CD14-positive monocyte (primary cell): ENCODE results near the gene HNRNPH2. TPM values are rescaled to one million over a fixed set of nuclear protein-coding genes. Genes with fewer than 3 reads are reported as not detected.

Experiments
- DNase-seq, 3 donors: peaks; one replicate each; pipeline ENCODE4 v3.0.0-alpha.2; 2011 to 2022
- H2AFZ ChIP-seq: 2 replicates; pipeline ENCODE4 v1.6.0; 2012; ENCODE audit warnings: mild to moderate bottlenecking, low read depth, low read length, inconsistent platforms; ENCODE audit not compliant: insufficient read depth, poor library complexity, severe bottlenecking
- H3K27ac ChIP-seq, 2 donors: 1 replicate in 1 of 2; 2 replicates in 1 of 2; pipeline ENCODE4 v1.5.1; 2012 to 2013; ENCODE audit warnings: low read length in 2 of 2, control low read depth in 1 of 2, inconsistent platforms in 1 of 2, low read depth in 1 of 2, mild to moderate bottlenecking in 1 of 2
- H3K27me3 ChIP-seq, 2 donors: one replicate each; pipeline versions ENCODE4 v1.6.0 to v1.6.1; 2011 to 2013; ENCODE audit warnings: low read length in 2 of 2; ENCODE audit not compliant: control insufficient read depth in 2 of 2, insufficient read depth in 2 of 2
- H3K36me3 ChIP-seq, 2 donors: replicated peaks in 1 of 2; 1 replicate in 1 of 2; 2 replicates in 1 of 2; pipeline versions ENCODE4 v1.5.1 to v1.6.1; 2012 to 2013; ENCODE audit warnings: low read length in 2 of 2, control low read depth in 1 of 2, inconsistent platforms in 1 of 2, mild to moderate bottlenecking in 1 of 2; ENCODE audit not compliant: insufficient read depth in 2 of 2, control insufficient read depth in 1 of 2
- H3K4me1 ChIP-seq, 2 donors: 1 replicate in 1 of 2; 2 replicates in 1 of 2; pipeline versions ENCODE4 v1.5.1 to v1.6.1; 2012 to 2013; ENCODE audit warnings: low read length in 2 of 2, control low read depth in 1 of 2, inconsistent platforms in 1 of 2, mild to moderate bottlenecking in 1 of 2, moderate library complexity in 1 of 2; ENCODE audit not compliant: insufficient read depth in 2 of 2, control insufficient read depth in 1 of 2
- H3K4me2 ChIP-seq: replicated peaks from 2 replicates; pipeline ENCODE3; 2012; ENCODE audit warnings: low read length, moderate library complexity, mild to moderate bottlenecking; ENCODE audit not compliant: poor library complexity, severe bottlenecking; ENCODE audit errors: extremely low read depth
- H3K4me3 ChIP-seq, 3 experiments: fragments of 200-600 bp in 1 of 3; sonication (generic) in 1 of 3; replicated peaks in 1 of 3; 1 replicate in 2 of 3; 2 replicates in 1 of 3; pipeline ENCODE4 v1.5.1; 2011 to 2013; ENCODE audit warnings: low read length in 3 of 3, mild to moderate bottlenecking in 3 of 3, control low read depth in 2 of 3, low read depth in 2 of 3, inconsistent platforms in 1 of 3, moderate library complexity in 1 of 3
- H3K79me2 ChIP-seq: 2 replicates; pipeline ENCODE4 v1.6.0; 2012; ENCODE audit warnings: mild to moderate bottlenecking, control low read depth, inconsistent platforms, low read length, moderate library complexity; ENCODE audit not compliant: insufficient read depth
- H3K9ac ChIP-seq: 2 replicates; pipeline ENCODE4 v1.6.0; 2017; ENCODE audit warnings: low read length, mild to moderate bottlenecking; ENCODE audit not compliant: insufficient read depth, poor library complexity, severe bottlenecking
- H3K9me3 ChIP-seq, 2 donors: replicated peaks in 1 of 2; 1 replicate in 1 of 2; 2 replicates in 1 of 2; pipeline versions ENCODE4 v1.5.1 to v1.6.1; 2012 to 2013; ENCODE audit warnings: low read length in 2 of 2, control low read depth in 1 of 2; ENCODE audit not compliant: control insufficient read depth in 1 of 2, insufficient read depth in 1 of 2
- H4K20me1 ChIP-seq: 2 replicates; pipeline ENCODE4 v1.6.0; 2012; ENCODE audit warnings: mild to moderate bottlenecking, low read length, control low read depth, moderate library complexity; ENCODE audit not compliant: insufficient read depth
- H3K27ac Mint-ChIP-seq, 7 donors: one replicate each; pipeline ENCODE4 v1.8.0; 2020; ENCODE audit warnings: mild to moderate bottlenecking in 7 of 7, mixed read lengths in 7 of 7, moderate library complexity in 6 of 7, inconsistent platforms in 2 of 7
- H3K27me3 Mint-ChIP-seq, 3 donors: one replicate each; pipeline ENCODE4 v1.8.0; 2021 to 2022; ENCODE audit warnings: low read depth in 3 of 3, mild to moderate bottlenecking in 3 of 3, mixed read lengths in 3 of 3, moderate library complexity in 3 of 3, inconsistent platforms in 1 of 3
- H3K36me3 Mint-ChIP-seq, 2 donors: one replicate each; pipeline ENCODE4 v1.8.0; 2020; ENCODE audit warnings: mixed read lengths in 2 of 2, inconsistent platforms in 1 of 2, mild to moderate bottlenecking in 1 of 2
- H3K4me1 Mint-ChIP-seq: one replicate; pipeline ENCODE4 v1.8.0; 2020; ENCODE audit warnings: mild to moderate bottlenecking, mixed read lengths
- H3K4me3 Mint-ChIP-seq, 2 donors: one replicate each; pipeline ENCODE4 v1.8.0; 2020; ENCODE audit warnings: mild to moderate bottlenecking in 2 of 2, mixed read lengths in 2 of 2, moderate library complexity in 1 of 2
- H3K9me3 Mint-ChIP-seq, 7 donors: one replicate each; pipeline ENCODE4 v1.8.0; 2020 to 2022; ENCODE audit warnings: mixed read lengths in 7 of 7, mild to moderate bottlenecking in 6 of 7, moderate library complexity in 6 of 7, inconsistent platforms in 2 of 7
- WGBS: methylation state at CpG from one replicate; pipeline ENCODE4 v1.1.5; 2013; ENCODE audit warnings: missing lambda C conversion rate; ENCODE audit not compliant: insufficient coverage; 5-methylcytosine and 5-hydroxymethylcytosine counted together
- intact Hi-C, 2 donors: fragments of 100-400 bp; cut with micrococcal nuclease; formaldehyde crosslinking; loops; one replicate each; pipeline versions ENCODE4 v1.15.0 to v1.15.1; 2023
- polyA plus RNA-seq, 3 donors: library from polyadenylated mRNA; depleted of rRNA in 1 of 3; unstranded in 2 of 3; stranded (reverse) in 1 of 3; fragments of 300-500 nt in 2 of 3; fragments of >200 nt in 1 of 3; fragmentation: Illumina TruSeq in 2 of 3; gene quantifications; 1 replicate in 2 of 3; 2 replicates in 1 of 3; pipeline ENCODE4 v1.2.3, GENCODE V29; 2012 to 2021
- TF ChIP-seq, protein P1 (sequence below): fragments of 200-600 bp; IDR thresholded peaks from one replicate; pipeline ENCODE4 v1.8.0; 2022; ENCODE audit warnings: antibody characterized with exemption, mild to moderate bottlenecking

Gene HNRNPH2
- polyA plus RNA-seq, 3 donors: 27.7 to 163 (median 118) TPM

DNA sequence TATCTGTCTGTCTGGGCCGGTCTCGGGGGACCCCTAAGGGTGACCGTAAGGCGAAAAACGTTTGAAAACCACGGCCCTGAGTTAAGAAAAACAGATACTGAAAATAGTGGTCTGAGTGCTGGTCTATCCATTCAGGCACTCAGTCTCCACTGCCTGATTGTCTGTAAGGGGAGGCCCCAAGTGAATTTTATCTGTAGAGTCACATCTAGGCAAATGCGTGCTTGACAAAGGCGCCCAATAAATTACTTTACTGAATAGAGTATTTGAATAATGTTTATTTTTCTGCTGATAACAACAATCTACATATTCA lies 465 bp downstream of the HNRNPH2 start:
- H3K4me2 ChIP-seq: peak overlapping the region; percentile 76

DNA sequence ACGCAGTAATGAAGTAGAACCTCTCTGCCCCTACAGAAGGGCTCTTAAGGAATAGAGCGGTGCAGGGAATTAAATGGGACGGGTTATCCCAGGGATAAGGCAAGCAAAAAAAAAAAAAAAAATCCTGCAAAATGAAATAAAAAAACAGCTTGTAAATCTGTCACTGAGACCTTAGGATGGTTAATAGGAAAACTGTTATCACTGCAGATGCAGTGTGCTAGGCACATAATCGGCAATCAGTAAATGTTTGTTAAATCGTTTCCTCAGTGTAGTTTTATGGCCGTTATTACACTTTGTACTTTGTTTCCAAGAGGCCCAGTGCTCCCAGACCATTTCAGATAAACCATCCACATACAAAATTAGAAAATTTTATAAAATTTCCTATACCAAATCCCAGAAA lies 1.0 kb downstream of the HNRNPH2 start:
- no peaks in the 10 kb centered on the region for H3K27me3 ChIP-seq
- Mint-ChIP-seq H3K36me3 (peaks cover 22% of the 10 kb centered on the region in 2 donors), H3K27ac (peak overlapping the region; percentile 96 to 99 (median 98)), H3K4me1 (peaks cover 32% of the 10 kb centered on the region), H3K9me3 (peaks cover 0 to 11% (median 3%) of the 10 kb centered on the region in 7 donors), H3K27me3 (no peaks in the 10 kb centered on the region), H3K4me3 (peak overlapping the region; percentile 86 to 97)
- intact Hi-C loops: loop anchor here in 1 of 2 donors (10.0 kb wide), 1 partner anchor 526 kb away; the partner anchor contains the start of gene ZMAT1
- TF ChIP-seq, protein P1, sequence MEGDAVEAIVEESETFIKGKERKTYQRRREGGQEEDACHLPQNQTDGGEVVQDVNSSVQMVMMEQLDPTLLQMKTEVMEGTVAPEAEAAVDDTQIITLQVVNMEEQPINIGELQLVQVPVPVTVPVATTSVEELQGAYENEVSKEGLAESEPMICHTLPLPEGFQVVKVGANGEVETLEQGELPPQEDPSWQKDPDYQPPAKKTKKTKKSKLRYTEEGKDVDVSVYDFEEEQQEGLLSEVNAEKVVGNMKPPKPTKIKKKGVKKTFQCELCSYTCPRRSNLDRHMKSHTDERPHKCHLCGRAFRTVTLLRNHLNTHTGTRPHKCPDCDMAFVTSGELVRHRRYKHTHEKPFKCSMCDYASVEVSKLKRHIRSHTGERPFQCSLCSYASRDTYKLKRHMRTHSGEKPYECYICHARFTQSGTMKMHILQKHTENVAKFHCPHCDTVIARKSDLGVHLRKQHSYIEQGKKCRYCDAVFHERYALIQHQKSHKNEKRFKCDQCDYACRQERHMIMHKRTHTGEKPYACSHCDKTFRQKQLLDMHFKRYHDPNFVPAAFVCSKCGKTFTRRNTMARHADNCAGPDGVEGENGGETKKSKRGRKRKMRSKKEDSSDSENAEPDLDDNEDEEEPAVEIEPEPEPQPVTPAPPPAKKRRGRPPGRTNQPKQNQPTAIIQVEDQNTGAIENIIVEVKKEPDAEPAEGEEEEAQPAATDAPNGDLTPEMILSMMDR: no peak
- no CpG with 5 or more reads among the region's 6 CpGs for WGBS
- no peaks in the 10 kb centered on the region for H3K9me3 ChIP-seq
- no peak for DNase-seq
- peak overlapping the region in 1 of 2 donors; percentile 93 for H3K27ac ChIP-seq
- H3K4me3 ChIP-seq: peak overlapping the region; percentile 81 to 96 (median 84)
- H3K79me2 ChIP-seq: peaks cover 83% of the 10 kb centered on the region
- no peak overlapping the region for H2AFZ ChIP-seq
- peak overlapping the region; percentile 73 for H3K9ac ChIP-seq
- no peaks in the 10 kb centered on the region for H4K20me1 ChIP-seq
- peak overlapping the region; percentile 76 for H3K4me2 ChIP-seq
- H3K4me1 ChIP-seq: peaks cover 29 to 41% of the 10 kb centered on the region in 2 donors
- peaks cover 8 to 18% of the 10 kb centered on the region in 2 donors for H3K36me3 ChIP-seq

More for the DNA sequence above, 465 bp downstream of the HNRNPH2 start:
- Histone ChIP-seq H3K4me1 (peaks cover 29 to 43% of the 10 kb centered on the region in 2 donors), H3K9ac (peak overlapping the region; percentile 73), H3K36me3 (peaks cover 8 to 18% of the 10 kb centered on the region in 2 donors), H3K27ac (peak overlapping the region; percentile 93 to 99), H3K27me3 (no peaks in the 10 kb centered on the region), H3K4me3 (peak overlapping the region; percentile 81 to 96 (median 84)), H3K79me2 (peaks cover 88% of the 10 kb centered on the region), H2AFZ (no peak overlapping the region), H4K20me1 (no peaks in the 10 kb centered on the region), H3K9me3 (no peaks in the 10 kb centered on the region)
- peaks cover 32% of the 10 kb centered on the region for H3K4me1 Mint-ChIP-seq
- H3K27ac Mint-ChIP-seq: peak overlapping the region; percentile 96 to 99 (median 98)
- TF ChIP-seq, protein P1: no peak
- WGBS: 0% methylated on average over 4 of the region's 8 CpGs
- peaks cover 19 to 24% of the 10 kb centered on the region in 2 donors for H3K36me3 Mint-ChIP-seq
- peak overlapping the region; percentile 86 to 97 for H3K4me3 Mint-ChIP-seq
- no peak for DNase-seq
- H3K9me3 Mint-ChIP-seq: peaks cover 0 to 11% (median 3%) of the 10 kb centered on the region in 7 donors
- H3K27me3 Mint-ChIP-seq: no peaks in the 10 kb centered on the region
- intact Hi-C loops: loop anchor here in 1 of 2 donors (10.0 kb wide), 1 partner anchor 526 kb away; the partner anchor contains the start of gene ZMAT1
